Tibial artery (tissue), 4 donors: Measurements from ENCODE around the gene CDK15.
A peak's percentile ranks its signal among the peaks of the same experiment; 100 is the strongest.

Experiments
- DNase-seq, 2 donors: peaks; one replicate each; pipeline ENCODE4 v3.0.0-alpha.2; 2019
- H3K27ac ChIP-seq, 2 donors: fragments of 200-600 bp; sonication (generic) in 1 of 2; 1 replicate in 1 of 2; 2 replicates in 1 of 2; pipeline ENCODE4 v1.5.1; 2018 to 2019; ENCODE audit warnings: mild to moderate bottlenecking in 1 of 2
- H3K27me3 ChIP-seq, 2 donors: fragments of 200-600 bp; sonication (generic) in 1 of 2; one replicate each; pipeline versions ENCODE4 v1.5.1 to v1.6.0; 2016 to 2019
- H3K36me3 ChIP-seq, 3 donors: fragments of 200-600 bp; sonication (generic) in 2 of 3; one replicate each; pipeline ENCODE4 v1.5.1; 2016 to 2019; ENCODE audit warnings: mild to moderate bottlenecking in 2 of 3
- H3K4me1 ChIP-seq, 4 donors: fragments of 200-600 bp; sonication (generic) in 2 of 4; 1 replicate in 3 of 4; 2 replicates in 1 of 4; pipeline ENCODE4 v1.5.1; 2016 to 2019
- H3K4me3 ChIP-seq, 2 donors: fragments of 200-600 bp; sonication (generic) in 1 of 2; 1 replicate in 1 of 2; 2 replicates in 1 of 2; pipeline ENCODE4 v1.5.1; 2018 to 2019; ENCODE audit warnings: mild to moderate bottlenecking in 2 of 2
- H3K9me3 ChIP-seq, 3 donors: fragments of 200-600 bp; sonication (generic) in 1 of 3; one replicate each; pipeline ENCODE4 v1.5.1; 2016 to 2019
- intact Hi-C: fragments of 100-400 bp; cut with DNase I; formaldehyde crosslinking; loops from one replicate; pipeline ENCODE4 v1.15.0; 2023; ENCODE audit warnings: low total_unique reads
- TF ChIP-seq, protein P1 (sequence below), 2 experiments: fragments of 200-600 bp in 1 of 2; fragments of 450-650 bp in 1 of 2; IDR thresholded peaks; one replicate each; pipeline ENCODE4 v1.5.1; 2017 to 2019; ENCODE audit warnings: antibody characterized with exemption in 2 of 2, mild to moderate bottlenecking in 1 of 2, moderate library complexity in 1 of 2

The CDK15 gene

GRCh38 chr2:201775326-201775725, 31.0 kb upstream of the CDK15 start:
- H3K4me3 ChIP-seq: no peak overlapping the region
- no peaks in the 10 kb centered on the region for H3K36me3 ChIP-seq
- TF ChIP-seq, protein P1, sequence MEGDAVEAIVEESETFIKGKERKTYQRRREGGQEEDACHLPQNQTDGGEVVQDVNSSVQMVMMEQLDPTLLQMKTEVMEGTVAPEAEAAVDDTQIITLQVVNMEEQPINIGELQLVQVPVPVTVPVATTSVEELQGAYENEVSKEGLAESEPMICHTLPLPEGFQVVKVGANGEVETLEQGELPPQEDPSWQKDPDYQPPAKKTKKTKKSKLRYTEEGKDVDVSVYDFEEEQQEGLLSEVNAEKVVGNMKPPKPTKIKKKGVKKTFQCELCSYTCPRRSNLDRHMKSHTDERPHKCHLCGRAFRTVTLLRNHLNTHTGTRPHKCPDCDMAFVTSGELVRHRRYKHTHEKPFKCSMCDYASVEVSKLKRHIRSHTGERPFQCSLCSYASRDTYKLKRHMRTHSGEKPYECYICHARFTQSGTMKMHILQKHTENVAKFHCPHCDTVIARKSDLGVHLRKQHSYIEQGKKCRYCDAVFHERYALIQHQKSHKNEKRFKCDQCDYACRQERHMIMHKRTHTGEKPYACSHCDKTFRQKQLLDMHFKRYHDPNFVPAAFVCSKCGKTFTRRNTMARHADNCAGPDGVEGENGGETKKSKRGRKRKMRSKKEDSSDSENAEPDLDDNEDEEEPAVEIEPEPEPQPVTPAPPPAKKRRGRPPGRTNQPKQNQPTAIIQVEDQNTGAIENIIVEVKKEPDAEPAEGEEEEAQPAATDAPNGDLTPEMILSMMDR (IDR thresholded peaks at IDR 0.05): no peak
- no peak overlapping the region for H3K27ac ChIP-seq
- no peaks in the 10 kb centered on the region for H3K9me3 ChIP-seq
- H3K27me3 ChIP-seq: no peaks in the 10 kb centered on the region
- DNase-seq: no peak
- peaks cover 0 to 18% (median 14%) of the 10 kb centered on the region in 4 donors for H3K4me1 ChIP-seq
- intact Hi-C loops: no loop called here

DNA sequence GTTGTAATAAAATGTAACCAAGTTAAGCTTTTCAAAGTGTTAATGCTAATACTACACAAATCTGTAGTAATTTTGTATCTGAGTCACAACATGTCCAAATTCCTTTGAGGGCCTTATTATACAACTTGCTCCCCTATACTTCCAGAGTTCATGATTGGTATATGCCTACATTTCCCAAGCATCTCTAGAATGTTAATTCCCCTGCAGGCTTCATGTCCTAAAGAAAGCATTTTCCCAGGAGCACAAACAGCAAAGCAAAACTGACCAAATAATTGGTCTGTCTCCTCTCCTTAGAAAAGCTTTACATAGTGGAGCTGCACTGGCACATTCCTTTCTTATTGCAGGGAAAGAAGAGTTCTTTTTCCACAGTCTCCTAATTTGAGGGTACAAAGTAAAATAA, 29.3 kb upstream of the CDK15 start:
- Histone ChIP-seq H3K27ac (no peak overlapping the region), H3K4me1 (peaks cover 0 to 18% (median 14%) of the 10 kb centered on the region in 4 donors), H3K36me3 (no peaks in the 10 kb centered on the region), H3K4me3 (no peak overlapping the region), H3K27me3 (no peaks in the 10 kb centered on the region), H3K9me3 (no peaks in the 10 kb centered on the region)
- intact Hi-C loops: no loop called here
- TF ChIP-seq, protein P1 (IDR thresholded peaks at IDR 0.05): no peak
- DNase-seq: no peak

GRCh38 chr2:201777869-201778268, 28.5 kb upstream of the CDK15 start:
- TF ChIP-seq, protein P1 (IDR thresholded peaks at IDR 0.05): no peak
- intact Hi-C loops: no loop called here
- no peak for DNase-seq

GRCh38 chr2:201779901-201780673, 26.2 kb upstream of the CDK15 start:
- TF ChIP-seq, protein P1 (IDR thresholded peaks at IDR 0.05): no peak
- peaks cover 0 to 18% (median 14%) of the 10 kb centered on the region in 4 donors for H3K4me1 ChIP-seq
- H3K36me3 ChIP-seq: no peaks in the 10 kb centered on the region
- peak overlapping the region; percentile 96 for H3K27ac ChIP-seq
- H3K27me3 ChIP-seq: no peaks in the 10 kb centered on the region
- H3K9me3 ChIP-seq: no peaks in the 10 kb centered on the region
- intact Hi-C loops: no loop called here
- DNase-seq: peak in 1 of 2 donors; percentile 35
- peak overlapping the region; percentile 97 to 99 for H3K4me3 ChIP-seq

More at GRCh38 chr2:201777869-201778268, 28.5 kb upstream of the CDK15 start:
- H3K4me3 ChIP-seq: no peak overlapping the region
- H3K36me3 ChIP-seq: no peaks in the 10 kb centered on the region
- peaks cover 0 to 18% (median 14%) of the 10 kb centered on the region in 4 donors for H3K4me1 ChIP-seq
- no peaks in the 10 kb centered on the region for H3K9me3 ChIP-seq
- H3K27ac ChIP-seq: no peak overlapping the region
- no peaks in the 10 kb centered on the region for H3K27me3 ChIP-seq

GRCh38 chr2:201780674-201781493, 25.5 kb upstream of the CDK15 start, which contains the start of gene ALS2:
TSS of gene ALS2 (minus strand) at chr2:201780933. CDS start at chr2:201768885, 12,048 bp downstream.
- DNase-seq: peak; percentile 96 to 98
- H3K27ac ChIP-seq: peak within 1 kb of the TSS; percentile 96
- no peaks in the 10 kb centered on the region for H3K36me3 ChIP-seq
- H3K4me3 ChIP-seq: peak within 1 kb of the TSS; percentile 97 to 99
- H3K4me1 ChIP-seq: peaks cover 0 to 18% (median 14%) of the 10 kb centered on the region in 4 donors
- H3K27me3 ChIP-seq: no peaks in the 10 kb centered on the region
- intact Hi-C loops: no loop called here
- TF ChIP-seq, protein P1 (IDR thresholded peaks at IDR 0.05): no peak
- H3K9me3 ChIP-seq: no peaks in the 10 kb centered on the region
